Hematopoietic multipotent progenitor cell treated with erythropoietin and hydrocortisone succinate and interleukin-3 and kit ligand, for 8 days (in vitro differentiated cells): ENCODE measurements around the gene PADI1.

ENCODE experiments used
- DNase-seq: peaks from one replicate; pipeline ENCODE4 v3.0.0-alpha.2; 2015

PADI1 gene

DNA sequence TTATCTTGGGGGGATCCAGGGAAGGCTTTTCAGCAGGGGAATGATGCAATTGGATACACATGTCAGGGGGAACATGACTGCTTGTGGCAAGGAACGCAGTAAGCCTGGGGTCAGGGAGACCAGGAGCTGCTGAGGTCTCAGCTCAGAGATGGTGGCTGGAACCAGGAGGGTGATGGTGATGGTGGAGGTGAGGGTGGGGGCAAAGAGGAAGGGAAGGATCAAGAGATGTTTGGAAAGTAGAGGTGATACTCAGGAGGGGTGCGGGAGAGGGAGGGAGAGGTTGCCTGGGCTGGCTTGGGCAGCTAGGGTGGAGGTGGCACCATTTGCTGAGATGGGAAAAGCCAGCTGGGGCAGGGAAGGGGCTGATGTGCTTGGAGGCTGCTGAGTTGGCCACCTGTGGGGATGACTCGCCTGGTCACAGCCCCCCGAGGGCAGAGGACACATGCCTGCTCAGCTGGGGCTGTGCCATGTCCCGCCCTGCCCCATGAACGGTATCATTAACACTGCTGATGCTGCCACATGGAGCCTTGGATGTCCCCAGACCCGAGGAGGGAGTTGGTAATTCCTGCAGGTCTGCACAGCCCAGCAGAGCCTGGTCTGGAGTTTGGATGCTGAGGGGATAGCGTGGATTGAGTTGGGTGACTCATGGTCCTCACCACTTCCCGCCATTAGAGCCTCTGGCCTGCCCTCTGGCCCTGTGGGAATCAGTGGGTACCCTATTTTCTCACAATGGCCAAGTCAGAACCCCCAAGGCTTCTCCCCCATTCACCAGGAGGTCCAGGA, 6.3 kb upstream of the PADI1 start:
- no peak for DNase-seq

DNA sequence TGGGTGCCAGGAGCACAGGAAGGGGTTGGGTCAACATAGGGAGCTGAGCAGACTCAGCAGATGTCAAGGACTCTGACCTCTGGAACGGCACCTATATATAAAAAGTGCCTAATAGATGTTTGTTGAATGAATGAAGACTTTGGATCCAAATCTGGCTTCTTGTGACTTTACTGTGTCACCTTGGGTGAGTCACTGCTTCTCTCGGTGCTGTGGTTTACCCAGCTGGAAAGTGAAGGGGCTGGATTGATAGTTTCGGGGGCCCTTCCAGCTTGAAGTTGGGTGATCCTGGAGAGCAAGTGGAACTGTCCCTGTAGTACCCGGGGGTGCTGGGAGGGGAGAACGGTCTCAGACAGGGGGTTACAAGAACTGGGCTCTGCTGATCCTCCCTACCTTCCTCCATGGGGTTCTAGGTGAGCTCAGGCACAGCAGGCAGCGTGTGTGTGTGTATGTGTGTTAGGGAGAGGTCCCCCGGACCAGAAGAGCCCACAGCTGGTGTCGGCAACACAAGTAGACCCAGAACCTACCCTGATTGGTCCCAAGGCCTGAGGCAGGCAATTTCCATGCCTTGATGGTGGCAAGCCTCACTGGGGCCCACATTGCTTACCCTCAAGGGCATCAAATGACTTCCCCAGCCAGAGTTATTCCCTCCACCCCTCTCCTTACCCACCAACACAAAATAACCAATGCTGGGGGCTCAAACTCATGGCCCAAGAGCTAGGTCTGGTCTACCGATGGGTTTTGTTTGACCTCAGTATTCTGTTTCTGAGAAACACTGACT, 5.5 kb upstream of the PADI1 start:
- no peak for DNase-seq

DNA sequence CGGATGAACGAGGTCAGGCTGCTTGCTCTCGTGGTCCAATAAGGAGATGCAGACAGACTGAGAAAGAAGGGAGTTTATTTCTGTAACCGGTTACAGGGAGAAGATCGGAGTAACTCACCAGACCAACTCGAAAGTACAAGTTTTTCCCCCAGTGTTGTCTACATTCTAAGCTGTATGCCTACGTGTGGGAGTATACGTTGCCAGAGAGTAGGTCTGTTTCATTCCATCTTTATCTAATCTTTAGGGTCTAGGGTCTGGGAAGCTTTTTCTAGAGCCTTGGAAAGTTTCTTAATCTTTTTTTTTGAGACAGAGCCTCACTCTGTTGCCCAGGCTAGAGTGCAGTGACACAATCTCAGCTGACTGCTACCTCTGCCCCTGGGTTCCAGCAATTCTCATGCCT, 4.7 kb upstream of the PADI1 start:
- no peak for DNase-seq

DNA sequence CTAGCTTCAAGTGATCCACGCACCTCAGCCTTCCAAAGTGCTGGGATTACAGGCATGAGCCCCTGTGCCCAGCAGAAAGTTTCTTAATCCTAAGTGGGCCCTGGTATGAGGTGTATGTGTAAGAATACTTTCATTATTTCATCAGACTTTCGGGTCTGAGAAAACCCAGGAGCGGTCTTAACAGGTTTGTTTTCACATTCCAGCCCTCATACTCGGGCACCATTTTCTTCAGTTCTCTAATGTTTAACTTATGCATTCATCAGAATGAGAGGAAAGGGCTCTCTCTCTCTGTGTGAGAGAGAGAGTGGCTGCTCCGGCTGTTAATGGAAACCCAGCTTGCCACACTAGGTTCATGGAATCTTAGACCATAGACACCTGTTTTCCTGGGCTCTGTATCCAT, 4.2 kb upstream of the PADI1 start:
- DNase-seq: no peak

DNA sequence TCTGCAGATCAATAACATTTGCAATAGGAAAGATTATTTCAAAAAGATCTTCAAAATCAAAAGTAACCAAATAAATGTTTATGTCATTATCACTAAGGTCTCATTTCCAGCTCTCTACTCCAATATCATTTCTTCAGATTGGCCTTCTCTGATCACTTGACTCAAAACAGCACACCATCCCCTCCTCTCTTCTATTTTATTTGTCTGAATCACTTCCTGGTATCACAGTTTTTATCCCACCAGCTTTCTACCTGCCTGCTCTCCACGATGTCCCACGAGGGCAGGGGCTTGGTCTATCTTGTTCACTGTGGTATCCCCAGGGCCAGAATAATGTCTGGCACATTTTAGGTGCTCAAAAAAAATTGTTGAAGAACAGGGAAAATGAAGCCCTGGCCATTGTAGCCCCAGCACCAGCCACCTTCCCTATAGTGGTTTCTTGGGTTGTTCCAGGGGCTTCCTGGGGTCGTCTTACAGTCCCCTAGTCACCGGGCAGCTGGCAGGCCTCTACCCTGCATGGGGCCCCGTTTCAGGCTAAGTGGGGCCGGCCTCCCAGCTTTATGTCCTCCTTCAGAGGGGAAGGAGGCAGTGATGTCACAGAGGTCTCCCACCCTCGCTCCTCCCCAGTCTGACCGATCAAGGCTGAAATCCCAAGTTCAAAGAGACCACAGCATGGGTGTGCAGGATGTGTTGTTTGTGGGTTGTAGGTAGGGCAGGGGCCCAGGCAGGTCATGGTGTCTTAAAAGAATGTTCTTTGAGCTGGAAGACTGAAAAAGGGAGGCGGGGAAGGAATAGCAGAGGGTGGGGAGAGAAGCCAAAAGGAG, 3.5 kb upstream of the PADI1 start:
- DNase-seq: no peak

DNA sequence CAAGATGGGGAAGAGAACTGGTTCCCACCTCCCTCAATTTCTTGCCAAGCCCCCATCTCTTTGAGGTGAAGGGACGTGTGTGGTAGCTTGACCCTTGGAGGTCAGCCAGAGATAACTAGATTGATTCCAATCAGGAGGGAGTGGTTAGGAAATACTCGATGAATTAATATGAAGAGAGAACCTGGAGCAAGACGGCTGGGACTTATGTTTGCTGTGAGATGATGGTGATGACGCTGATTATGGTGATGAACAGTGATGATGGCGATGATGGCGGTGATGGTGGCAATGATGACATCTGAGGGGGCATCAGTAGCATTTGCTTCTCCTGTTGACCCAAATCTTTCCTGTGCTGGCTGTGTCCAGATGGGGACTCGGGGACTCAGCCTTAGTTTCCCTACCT, 724 bp downstream of the PADI1 start:
- no peak for DNase-seq

DNA sequence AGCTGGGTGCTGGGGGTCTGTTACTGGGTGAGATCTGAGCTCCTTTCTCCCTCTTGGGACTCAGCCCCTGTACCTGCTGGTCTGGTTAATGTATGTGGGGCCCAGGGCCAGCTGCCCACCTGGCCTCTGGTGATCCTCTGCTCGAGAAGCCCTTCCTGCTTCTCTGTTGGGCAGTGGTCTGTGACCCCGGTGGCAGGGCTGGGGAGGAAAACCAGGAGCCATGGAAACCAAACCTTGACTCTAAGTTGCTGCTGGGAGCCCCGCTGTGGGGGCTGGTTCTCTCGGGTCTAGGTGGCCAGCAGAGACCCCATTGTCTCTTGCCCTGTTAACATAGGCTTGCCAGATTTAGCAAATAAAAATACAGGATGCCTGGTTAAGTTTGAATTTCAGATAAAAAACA, 1.3 kb downstream of the PADI1 start:
- no peak for DNase-seq

DNA sequence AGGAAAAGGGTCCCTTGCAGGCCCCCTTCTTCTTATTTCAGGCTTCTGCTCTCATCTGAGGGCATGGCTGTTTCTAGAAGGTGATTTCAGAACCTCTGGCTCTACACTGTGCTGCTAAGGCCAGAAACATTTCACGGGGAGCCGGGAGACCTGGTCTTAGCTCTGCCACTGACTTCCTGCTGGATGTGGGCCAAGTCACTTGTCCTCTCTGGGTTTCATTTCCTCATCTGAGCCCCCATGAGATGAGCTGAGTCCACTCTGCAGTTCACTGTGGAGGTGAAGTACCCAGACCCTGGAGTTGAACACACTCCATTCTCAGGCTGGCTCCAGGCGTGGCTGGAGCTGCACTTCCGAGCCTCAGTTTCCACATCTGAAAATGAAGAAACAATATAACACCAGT, 2.1 kb downstream of the PADI1 start:
- DNase-seq: peak; percentile 3

DNA sequence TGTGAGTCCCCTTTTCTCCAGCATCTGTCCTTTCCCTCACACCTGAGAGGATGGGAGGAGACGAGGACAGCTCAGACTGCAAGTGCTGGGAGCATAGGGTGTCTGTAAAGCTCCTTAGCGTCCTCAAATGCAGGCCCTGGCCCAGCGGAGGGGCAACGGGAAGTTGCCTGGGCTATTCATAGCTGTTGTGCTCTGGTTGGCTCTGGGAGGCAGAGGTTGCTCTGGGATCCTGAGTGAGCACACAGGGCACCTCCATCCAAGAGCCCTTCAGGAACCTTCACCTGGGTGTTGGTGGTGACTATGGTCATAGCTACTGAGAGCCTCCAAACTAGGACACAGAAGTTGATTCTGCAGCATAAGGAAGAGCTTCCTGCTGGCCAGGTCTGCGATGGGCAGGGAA, 2.6 kb downstream of the PADI1 start:
- DNase-seq: no peak

DNA sequence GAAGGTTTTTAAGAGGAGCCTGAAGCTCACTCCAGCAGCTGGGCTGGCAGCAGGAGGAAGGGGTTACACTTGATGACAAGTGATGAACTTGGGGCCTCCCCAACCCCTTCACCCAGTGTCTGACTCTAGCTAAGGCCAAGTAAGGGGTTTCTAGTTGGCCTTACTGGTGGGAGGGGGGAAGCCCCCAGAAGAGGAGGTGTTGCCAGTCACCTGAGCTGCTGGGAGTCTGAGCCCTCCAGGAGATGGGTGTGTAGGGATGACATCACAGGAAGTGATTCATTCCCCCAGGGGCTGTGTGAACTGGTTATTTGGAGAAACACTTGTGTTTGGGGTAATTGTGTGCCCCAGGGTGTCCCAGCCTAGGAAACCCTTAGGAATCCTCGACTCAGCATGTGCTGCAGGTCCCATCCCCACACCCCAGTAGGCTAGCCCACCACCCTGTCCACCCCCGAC, 3.1 kb downstream of the PADI1 start:
- DNase-seq: no peak

DNA sequence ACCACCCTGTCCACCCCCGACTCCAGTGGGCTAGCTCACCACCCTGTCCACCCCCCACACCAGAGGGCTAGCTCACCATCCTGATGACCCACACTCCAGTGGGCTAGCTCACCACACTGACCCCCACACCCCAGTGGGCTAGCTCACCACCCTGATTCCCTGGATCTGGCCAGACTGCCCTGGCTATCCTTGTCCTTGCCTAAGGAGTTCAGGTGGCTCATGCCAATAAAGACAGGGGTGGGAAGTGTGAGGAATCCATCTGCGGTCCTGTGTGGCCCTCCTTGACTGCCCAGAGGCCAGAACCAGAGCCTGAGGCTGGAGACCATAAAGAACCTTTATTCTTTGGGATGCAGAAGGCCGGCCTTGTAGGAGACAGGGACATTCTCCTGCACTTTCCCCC, 3.6 kb downstream of the PADI1 start:
- no peak for DNase-seq

DNA sequence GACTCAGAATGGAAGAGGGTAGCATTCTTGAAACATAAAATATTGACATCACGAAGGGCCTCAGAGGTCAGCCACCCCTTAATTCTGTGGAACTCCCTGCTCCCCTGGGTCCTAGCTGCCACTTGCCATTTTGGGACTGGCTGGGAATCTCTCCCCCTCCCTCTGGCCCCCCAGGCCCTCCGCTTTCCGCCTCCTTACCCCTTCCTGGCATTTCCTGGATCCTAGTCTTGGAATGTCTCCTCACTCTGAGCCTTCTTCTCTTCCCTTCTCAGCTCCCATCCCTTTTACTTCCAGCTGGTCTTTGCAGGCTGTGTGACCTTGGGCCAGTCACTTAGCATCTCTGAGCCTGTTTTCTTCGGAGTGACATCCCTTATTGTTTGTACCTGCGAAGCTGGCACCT, 4.5 kb downstream of the PADI1 start:
- DNase-seq: no peak

DNA sequence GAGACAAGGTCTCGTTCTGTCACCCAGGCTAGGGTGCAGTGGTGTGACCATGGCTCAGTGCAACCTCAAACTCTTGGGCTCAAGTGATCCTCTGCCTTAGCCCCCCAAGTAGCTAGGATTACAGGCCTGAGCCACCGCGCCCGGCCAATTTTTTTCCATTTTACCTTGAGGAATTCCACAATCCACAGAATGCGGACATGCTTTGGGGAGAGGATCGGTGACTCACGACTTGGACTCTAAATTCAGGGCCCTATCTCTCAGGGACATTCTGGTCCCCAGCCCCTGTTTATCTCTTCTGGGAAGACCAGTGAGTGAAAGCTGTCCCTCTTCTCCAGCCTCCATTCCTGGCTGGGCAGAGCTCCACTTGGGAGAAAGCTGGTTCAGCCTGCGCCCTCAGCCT, 5.2 kb downstream of the PADI1 start:
- DNase-seq: no peak

DNA sequence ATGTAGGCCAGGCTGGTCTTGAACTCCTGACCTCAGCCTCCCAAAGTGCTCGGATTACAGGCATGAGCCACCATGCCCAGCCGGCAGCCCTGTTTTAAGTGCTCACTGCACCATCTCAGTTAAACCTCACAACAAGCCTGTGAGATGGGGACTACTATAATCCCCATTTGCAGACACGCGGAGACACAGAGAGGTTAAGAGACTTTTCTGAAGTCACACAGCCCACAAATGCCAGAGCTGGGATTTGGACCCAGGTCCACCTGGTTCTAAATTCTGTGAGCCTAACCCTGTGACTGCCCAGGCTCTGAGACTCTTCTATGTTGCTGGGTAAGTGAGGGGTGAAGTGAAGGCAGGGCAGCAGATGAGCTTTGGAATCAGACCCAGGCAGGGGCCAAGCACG, 6.4 kb downstream of the PADI1 start:
- no peak for DNase-seq

DNA sequence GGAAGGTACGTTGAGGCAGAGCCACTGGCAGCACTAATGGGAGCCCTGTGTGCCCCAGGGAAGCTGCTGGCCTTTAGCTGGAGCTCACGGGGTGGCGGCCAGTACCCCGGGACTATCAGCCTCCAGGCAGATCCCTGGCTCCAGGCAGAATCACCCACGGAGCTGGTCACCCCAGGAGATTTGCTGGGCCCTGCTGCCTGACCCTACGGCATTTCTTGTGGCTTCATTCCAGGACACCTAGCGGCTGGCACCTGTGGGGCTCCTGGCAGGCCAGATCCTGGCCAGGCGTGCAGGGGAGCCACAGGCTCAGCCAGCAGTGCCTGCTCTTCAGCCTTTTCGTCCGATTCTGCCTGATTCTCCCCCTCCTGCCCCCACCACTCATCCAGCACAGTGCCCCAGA, 7.1 kb downstream of the PADI1 start:
- DNase-seq: no peak

DNA sequence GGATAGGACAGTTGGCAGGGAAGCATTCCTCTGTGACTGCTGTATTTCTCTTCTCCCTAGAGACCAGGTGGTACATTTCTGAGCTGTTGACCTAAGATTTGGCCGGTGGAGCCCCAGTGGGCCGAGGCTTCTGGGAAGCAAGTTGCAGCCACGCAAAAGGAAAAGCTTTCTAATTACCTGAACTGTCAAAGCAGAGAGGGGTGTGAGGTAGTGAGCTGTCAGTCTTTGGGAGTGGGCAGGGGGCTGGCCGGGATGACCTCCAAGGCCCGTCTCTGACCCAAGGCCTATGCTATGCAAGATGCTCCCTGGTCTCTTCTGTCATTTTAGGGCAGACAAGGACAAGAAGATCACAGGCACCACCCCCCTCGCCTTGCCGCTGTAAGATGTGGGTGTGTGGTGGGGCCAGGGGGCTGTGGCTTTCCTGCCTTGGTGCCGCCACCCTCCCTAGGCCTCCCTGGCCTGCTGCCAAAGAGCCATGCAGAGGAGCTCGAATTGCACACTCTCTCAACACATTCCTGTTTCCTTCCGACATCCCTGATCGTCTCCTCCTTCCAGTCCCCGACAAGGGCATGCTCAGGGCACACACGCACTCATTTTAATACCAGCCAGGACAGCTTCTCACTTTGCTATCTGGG, 7.7 kb downstream of the PADI1 start:
- DNase-seq: peak; percentile 56

DNA sequence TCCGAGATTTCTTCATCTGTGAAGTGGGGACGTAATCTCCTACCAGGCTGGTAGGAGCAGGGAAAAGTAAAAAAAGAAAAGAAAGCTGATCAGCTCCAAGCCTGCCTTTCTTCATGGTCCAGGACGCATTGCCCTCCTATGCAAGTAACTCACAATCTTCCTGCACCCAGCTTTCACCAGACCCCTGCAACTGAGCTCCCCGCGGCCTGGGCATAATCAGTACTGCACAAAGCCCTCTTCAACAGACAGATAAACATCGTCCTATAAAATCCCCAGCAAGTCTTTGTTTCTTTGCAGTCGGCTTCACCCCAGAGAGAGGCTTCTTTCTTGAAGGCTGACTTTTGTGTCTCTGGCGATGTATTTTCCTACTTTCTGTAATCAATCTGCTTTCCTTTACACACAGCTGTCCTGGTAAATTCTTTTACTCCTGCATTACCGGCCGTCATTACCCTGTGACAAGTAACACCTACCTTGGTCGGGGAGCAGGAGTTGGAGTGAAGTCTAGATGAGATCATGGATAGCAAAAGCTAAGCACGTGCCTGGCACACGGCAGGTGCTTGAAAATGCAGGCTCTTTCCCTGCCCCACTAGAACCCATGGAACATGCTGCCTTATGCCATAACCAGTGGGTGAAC, 8.3 kb downstream of the PADI1 start:
- peak; percentile 22 for DNase-seq

DNA sequence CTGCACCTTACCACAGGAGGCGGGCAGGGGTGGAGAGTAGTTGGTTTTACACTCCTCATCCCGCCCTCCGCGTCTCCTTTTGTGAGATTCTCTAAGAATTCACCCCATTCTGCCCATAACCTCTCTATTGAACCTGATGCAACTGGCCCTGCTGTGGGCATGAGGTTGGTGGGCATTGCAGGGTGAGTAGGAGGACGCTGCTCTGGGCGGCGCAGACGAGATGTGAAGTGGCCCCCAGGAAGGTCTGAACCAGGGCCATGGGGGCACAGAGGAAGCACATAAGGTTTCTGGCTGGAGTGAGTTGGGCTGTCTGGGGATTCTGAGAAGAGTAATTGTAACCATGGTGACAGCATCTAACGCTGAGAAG, 8.8 kb downstream of the PADI1 start:
- no peak for DNase-seq

DNA sequence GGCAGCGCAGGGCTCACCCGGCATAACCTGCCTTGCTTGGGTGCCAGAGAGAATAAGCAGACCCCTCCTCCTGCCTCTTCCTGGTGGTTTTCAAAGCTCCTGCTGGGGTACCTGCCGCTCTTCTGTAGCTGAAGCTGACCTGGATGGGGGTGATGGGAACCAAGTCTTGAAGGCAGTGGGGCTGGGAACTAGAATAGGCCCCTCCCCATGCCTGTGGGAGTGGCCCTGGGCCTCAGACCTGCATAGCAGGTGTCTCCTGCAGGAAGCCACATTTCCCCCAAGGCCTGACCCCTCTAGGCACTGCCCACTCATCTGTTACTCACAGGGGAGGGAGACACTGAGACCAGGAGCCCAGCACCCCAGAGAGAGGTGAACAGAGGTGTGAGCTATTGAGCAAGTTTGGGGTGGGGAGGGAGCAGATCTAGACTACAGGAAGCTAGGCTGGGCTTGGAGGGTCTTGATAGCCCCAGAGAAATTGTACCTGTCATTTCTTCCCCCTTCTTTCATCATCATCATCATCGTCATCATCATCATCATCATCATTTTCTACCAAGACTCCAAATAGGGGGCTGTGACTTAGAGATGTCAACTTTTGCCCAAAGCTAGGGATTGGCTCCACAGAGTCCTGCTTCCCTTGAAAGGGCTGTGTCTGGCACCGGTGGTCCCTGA, 10.1 kb downstream of the PADI1 start:
- DNase-seq: no peak

DNA sequence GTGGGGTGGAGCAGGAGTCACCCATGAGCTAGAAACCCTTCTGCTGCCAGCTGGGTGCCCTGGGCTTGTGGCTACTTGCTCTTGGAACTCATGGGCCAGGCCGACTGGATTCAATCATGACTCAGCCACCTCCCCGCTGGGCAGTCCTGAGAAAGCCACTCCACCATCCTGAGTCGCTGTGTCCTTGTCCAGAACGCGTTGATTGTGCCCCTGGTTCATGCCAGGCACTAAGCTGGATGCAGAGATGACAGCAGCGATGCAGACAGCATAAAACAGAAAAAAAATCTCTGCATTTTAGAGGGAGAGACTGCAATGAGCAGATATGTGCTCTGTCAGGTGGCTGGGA, 10.6 kb downstream of the PADI1 start:
- DNase-seq: no peak

DNA sequence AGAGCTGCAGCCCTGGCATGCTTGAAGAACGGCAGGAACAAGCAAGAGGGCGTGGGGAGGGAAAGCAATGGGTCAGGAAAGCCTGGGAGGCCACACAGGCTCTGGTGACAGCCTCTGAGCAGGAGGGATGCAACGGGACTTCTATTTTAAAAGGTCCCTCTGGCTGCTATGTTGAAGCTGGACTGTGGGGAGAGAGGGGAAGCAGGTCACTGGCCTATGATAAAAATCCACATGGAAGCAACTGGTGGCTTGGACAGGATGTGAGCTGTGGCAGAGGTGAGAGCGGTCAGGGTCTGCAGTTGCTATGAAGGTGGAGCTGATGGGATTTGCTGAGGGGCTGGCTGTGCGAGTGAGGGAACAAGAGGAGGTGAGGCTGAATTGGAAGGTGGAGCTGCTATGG, 11.2 kb downstream of the PADI1 start:
- no peak for DNase-seq

DNA sequence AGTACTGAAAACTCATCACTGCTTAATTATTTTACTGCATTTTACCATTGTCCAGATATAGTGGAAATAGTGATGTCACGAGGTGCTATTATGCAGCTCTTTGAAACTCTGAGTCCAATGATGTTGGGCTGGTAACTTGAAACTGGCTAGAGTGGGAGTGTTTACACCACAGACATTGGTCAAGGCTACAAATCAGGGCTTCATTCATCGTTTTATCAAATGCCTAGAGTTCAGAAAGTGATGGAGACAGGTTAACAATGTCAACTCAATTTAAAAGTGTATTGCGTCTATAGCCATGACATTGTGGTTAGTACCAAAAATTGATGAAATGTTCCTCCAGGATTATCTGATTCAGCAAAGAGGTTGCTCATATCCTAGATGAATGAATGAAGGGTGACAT, 12.7 kb downstream of the PADI1 start:
- DNase-seq: no peak
